A549 (cell line): ENCODE results near the gene VPS50.

Experiments used
- CEBPB ChIP-seq, 2 experiments: fragments of >200 bp in 1 of 2; sonication (Bioruptor Twin) in 1 of 2; formaldehyde crosslinking in 1 of 2; IDR thresholded peaks; 2 replicates each; pipeline ENCODE4 v1.6.1; 2012 to 2016
- CTCF ChIP-seq: fragments of >200 bp; sonication (Bioruptor Twin); formaldehyde crosslinking; IDR thresholded peaks from 3 replicates; pipeline ENCODE4 v1.5.1; 2016
- EP300 ChIP-seq, 2 experiments: fragments of >200 bp; sonication (Bioruptor Twin); formaldehyde crosslinking; IDR thresholded peaks; 2 replicates in 1 of 2; 3 replicates in 1 of 2; pipeline ENCODE4 v1.6.1; 2016 to 2017

- TF ChIP-seq CTCF (no peak), EP300 (IDR thresholded peaks at IDR 0.05) (no peak), CEBPB (IDR thresholded peaks at IDR 0.05) (no peak)
Observed at GRCh38 chr7:93409324-93409723, 177.2 kb downstream of the VPS50 start.
